Measurements from ENCODE around the gene NRP2.
A peak's percentile ranks its signal among the peaks of the same experiment; 100 is the strongest.

Gene NRP2

GRCh38 chr2:205835251-205835791, 153.0 kb downstream of the NRP2 start:
- no peak overlapping the region for H3K4me3 ChIP-seq (ENCODE audit: low read depth, low read length)
- no peak for TF ChIP-seq CTCF (IDR thresholded peaks at IDR 0.05; ENCODE audit: low read depth, low read length, missing control alignments)
- in situ Hi-C loops (cut with HindIII; ENCODE audit: low sequenced_read_pairs) = no loop called here

GRCh38 chr2:205835923-205836322, 153.6 kb downstream of the NRP2 start:
- no peak overlapping the region for H3K4me3 ChIP-seq (ENCODE audit: low read depth, low read length)
- in situ Hi-C loops (cut with HindIII; ENCODE audit: low sequenced_read_pairs) = no loop called here
- TF ChIP-seq CTCF (IDR thresholded peaks at IDR 0.05; ENCODE audit: low read depth, low read length, missing control alignments) = no peak
- no peak for DNase-seq (ENCODE audit: low read depth)

More at GRCh38 chr2:205835251-205835791, 153.0 kb downstream of the NRP2 start:
- peak; percentile 93 for DNase-seq (ENCODE audit: low read depth)

GRCh38 chr2:205836477-205837221, 154.3 kb downstream of the NRP2 start:
- no peak overlapping the region for H3K4me3 ChIP-seq (ENCODE audit: low read depth, low read length)
- no peak for TF ChIP-seq CTCF (IDR thresholded peaks at IDR 0.05; ENCODE audit: low read depth, low read length, missing control alignments)
- in situ Hi-C loops (cut with HindIII; ENCODE audit: low sequenced_read_pairs) = no loop called here
- DNase-seq (ENCODE audit: low read depth) = no peak

GRCh38 chr2:205837663-205838062, 155.4 kb downstream of the NRP2 start:
- in situ Hi-C loops (cut with HindIII; ENCODE audit: low sequenced_read_pairs) = no loop called here
- TF ChIP-seq CTCF (IDR thresholded peaks at IDR 0.05; ENCODE audit: low read depth, low read length, missing control alignments) = no peak
- no peak for DNase-seq (ENCODE audit: low read depth)
- no peak overlapping the region for H3K4me3 ChIP-seq (ENCODE audit: low read depth, low read length)

- in situ Hi-C loops (cut with HindIII; ENCODE audit: low sequenced_read_pairs) = no loop called here
Measured at GRCh38 chr2:205845446-205845845, 163.1 kb downstream of the NRP2 start.

More at GRCh38 chr2:205845446-205845845, 163.1 kb downstream of the NRP2 start:
- H3K4me3 ChIP-seq (ENCODE audit: low read depth, low read length) = no peak overlapping the region
- no peak for TF ChIP-seq CTCF (IDR thresholded peaks at IDR 0.05; ENCODE audit: low read depth, low read length, missing control alignments)
- no peak for DNase-seq (ENCODE audit: low read depth)
